ENCODE results near the gene TAGLN.

DNA sequence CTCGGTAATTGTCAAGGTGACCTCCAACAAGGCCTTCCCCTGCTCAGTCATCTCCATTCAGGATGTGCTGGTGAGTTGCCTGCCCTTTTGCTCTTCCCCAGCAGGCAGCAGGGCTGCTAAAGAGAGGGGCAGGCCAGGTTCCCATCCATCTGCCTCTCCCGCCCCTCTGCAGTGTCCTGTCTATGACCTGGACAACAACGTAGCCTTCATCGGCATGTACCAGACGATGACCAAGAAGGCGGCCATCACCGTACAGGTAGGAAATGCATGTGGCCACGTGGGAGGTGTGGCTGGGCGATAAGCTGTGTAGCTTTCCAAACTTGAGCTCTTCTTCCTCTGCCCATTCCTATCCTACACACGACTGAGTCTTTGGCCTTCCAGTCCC, 16.6 kb upstream of the TAGLN start:
- TF ChIP-seq, protein P1, sequence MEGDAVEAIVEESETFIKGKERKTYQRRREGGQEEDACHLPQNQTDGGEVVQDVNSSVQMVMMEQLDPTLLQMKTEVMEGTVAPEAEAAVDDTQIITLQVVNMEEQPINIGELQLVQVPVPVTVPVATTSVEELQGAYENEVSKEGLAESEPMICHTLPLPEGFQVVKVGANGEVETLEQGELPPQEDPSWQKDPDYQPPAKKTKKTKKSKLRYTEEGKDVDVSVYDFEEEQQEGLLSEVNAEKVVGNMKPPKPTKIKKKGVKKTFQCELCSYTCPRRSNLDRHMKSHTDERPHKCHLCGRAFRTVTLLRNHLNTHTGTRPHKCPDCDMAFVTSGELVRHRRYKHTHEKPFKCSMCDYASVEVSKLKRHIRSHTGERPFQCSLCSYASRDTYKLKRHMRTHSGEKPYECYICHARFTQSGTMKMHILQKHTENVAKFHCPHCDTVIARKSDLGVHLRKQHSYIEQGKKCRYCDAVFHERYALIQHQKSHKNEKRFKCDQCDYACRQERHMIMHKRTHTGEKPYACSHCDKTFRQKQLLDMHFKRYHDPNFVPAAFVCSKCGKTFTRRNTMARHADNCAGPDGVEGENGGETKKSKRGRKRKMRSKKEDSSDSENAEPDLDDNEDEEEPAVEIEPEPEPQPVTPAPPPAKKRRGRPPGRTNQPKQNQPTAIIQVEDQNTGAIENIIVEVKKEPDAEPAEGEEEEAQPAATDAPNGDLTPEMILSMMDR (IDR thresholded peaks at IDR 0.05), result no peak
- TF ChIP-seq POLR2A (IDR thresholded peaks at IDR 0.05) (no peak), EP300 (IDR thresholded peaks at IDR 0.05) (no peak), POLR2AphosphoS5 (IDR thresholded peaks at IDR 0.05) (no peak)

Measured in suprapubic skin (tissue), 4 donors.